ENCODE results near the gene DLGAP5.

The DLGAP5 gene

DNA sequence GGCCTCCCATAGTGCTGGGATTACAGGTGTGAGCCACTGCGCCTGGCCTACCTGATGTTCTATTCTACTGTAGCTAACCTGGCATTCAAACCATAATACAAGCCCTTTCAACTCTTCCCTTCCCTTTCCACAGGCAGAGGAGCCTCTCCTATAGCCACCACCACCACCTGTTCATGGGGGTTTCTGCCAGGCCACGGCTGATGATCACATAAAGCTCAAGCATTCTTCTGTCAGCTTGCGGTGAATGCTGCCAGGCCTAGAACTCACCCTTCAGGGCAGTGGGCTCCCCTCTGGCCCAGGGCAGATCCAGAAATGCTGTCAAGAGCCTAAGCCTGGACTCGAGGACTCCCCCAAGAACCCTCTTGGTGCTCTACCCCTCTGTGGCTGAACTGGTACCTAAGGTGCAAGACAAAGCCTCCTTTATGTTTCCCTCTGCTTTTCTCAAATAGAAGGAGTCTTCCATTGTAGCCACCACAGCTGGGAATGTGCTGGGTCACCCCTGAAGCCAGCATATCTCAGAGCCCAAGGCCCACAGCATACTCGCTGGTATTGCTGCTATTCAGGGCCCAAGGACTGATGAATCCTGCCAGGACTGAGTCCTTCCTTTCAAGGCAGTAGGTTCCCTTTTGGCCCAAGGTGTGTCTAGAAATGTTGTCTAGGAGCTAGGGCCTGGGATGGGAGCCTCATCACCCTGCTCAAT lies 3.4 kb upstream of the DLGAP5 start:
- no peaks in the 10 kb centered on the region for H3K27me3 ChIP-seq
- TF ChIP-seq, protein P1, sequence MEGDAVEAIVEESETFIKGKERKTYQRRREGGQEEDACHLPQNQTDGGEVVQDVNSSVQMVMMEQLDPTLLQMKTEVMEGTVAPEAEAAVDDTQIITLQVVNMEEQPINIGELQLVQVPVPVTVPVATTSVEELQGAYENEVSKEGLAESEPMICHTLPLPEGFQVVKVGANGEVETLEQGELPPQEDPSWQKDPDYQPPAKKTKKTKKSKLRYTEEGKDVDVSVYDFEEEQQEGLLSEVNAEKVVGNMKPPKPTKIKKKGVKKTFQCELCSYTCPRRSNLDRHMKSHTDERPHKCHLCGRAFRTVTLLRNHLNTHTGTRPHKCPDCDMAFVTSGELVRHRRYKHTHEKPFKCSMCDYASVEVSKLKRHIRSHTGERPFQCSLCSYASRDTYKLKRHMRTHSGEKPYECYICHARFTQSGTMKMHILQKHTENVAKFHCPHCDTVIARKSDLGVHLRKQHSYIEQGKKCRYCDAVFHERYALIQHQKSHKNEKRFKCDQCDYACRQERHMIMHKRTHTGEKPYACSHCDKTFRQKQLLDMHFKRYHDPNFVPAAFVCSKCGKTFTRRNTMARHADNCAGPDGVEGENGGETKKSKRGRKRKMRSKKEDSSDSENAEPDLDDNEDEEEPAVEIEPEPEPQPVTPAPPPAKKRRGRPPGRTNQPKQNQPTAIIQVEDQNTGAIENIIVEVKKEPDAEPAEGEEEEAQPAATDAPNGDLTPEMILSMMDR (IDR thresholded peaks at IDR 0.05) = no peak
- no peaks in the 10 kb centered on the region for H3K9me3 ChIP-seq
- H3K27ac ChIP-seq = no peak overlapping the region
- H3K4me3 ChIP-seq (ENCODE audit: low read depth in 1 of 2, low read length in 1 of 2) = no peak overlapping the region
- peaks cover 6 to 19% of the 10 kb centered on the region in 2 experiments for H3K4me1 ChIP-seq (ENCODE audit: control insufficient read depth in 1 of 2, insufficient read depth in 1 of 2, low read depth in 1 of 2, low read length in 1 of 2)
- H3K36me3 ChIP-seq = no peaks in the 10 kb centered on the region

DNA sequence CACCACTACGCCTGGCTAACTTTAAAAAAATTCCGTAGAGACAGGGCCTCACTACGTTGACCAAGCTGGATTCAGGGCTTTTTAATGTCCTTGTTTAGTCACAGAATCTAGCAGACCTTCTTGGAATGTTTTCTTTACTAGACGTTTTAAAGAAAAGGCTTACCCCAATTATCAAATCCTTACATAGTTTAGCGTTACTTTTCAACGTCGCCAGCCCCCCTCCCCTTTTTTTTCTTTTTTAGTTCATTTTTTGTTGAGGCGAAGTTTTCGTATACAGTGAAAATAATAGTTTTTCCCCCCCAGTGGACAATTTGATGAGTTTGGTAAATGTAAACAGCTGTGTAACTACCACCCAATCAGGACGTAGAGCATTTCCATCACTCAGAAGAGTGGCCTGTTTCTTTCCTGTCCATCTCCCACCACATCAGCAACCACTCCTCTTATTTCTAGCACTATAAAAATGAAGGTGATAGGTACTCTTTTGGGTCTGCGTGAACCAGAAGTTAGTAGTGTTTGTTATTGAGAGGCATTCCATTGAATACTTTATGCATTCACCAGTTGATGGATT lies 753 bp upstream of the DLGAP5 start:
- Histone ChIP-seq H3K36me3 (no peaks in the 10 kb centered on the region), H3K9me3 (no peaks in the 10 kb centered on the region), H3K27me3 (no peaks in the 10 kb centered on the region), H3K27ac (no peak overlapping the region), H3K4me1 (ENCODE audit: control insufficient read depth in 1 of 2, insufficient read depth in 1 of 2, low read depth in 1 of 2, low read length in 1 of 2) (peaks cover 6 to 24% of the 10 kb centered on the region in 2 experiments), H3K4me3 (ENCODE audit: low read depth in 1 of 2, low read length in 1 of 2) (peak overlapping the region; percentile 69 to 74)
- TF ChIP-seq, protein P1 (IDR thresholded peaks at IDR 0.05) = no peak

DNA sequence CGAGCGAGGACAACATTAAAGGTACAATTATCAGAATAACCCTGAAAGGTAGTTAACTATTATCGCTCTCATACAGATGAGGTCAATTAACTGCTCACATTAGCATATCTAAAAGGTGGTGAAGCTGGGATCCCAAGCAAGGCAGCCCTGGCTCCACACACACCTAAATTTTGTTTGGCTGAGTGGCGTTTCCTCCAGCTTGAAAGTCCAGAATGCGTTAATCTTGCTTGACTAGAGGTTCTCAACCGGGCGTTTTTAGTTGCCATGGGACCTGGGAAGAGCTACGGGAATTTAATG lies 531 bp downstream of the DLGAP5 start:
- peaks cover 6 to 24% of the 10 kb centered on the region in 2 experiments for H3K4me1 ChIP-seq (ENCODE audit: control insufficient read depth in 1 of 2, insufficient read depth in 1 of 2, low read depth in 1 of 2, low read length in 1 of 2)
- no peak overlapping the region for H3K27ac ChIP-seq
- no peaks in the 10 kb centered on the region for H3K9me3 ChIP-seq
- peak overlapping the region; percentile 69 to 74 for H3K4me3 ChIP-seq (ENCODE audit: low read depth in 1 of 2, low read length in 1 of 2)
- no peaks in the 10 kb centered on the region for H3K27me3 ChIP-seq
- TF ChIP-seq, protein P1 (IDR thresholded peaks at IDR 0.05) = no peak
- H3K36me3 ChIP-seq = no peaks in the 10 kb centered on the region

DNA sequence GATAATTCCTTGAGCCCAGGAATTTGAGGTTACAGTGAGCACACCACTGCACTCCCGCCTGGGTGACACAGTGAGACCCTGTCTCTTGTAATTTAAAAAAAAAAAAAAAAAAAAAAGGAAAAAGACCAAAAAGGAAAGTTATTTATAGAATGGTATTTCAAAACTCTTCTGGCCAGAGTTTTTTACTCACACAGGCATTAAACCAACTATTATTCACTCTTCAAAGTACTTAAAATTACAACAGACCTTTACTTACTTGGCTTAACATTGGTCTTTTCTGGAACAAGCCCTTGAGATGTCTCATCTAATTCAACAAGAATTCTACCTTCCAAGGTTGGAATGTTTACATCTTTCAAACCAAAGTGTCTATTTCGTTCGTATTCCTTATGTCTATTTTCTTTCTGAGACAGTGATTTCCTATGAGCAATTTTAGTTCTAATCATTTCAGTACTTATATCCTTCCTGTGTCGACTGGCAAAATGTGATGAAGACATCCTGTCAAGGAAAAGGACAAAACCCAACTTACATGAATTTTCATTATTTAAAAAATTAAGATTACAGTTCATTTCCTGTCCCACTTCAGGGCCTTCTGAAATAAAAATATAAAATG lies 2.6 kb downstream of the DLGAP5 start:
- Histone ChIP-seq H3K27me3 (no peaks in the 10 kb centered on the region), H3K4me1 (ENCODE audit: control insufficient read depth in 1 of 2, insufficient read depth in 1 of 2, low read depth in 1 of 2, low read length in 1 of 2) (peaks cover 6 to 24% of the 10 kb centered on the region in 2 experiments), H3K36me3 (peaks cover 8% of the 10 kb centered on the region), H3K4me3 (ENCODE audit: low read depth in 1 of 2, low read length in 1 of 2) (no peak overlapping the region), H3K27ac (no peak overlapping the region), H3K9me3 (no peaks in the 10 kb centered on the region)
- TF ChIP-seq, protein P1 (IDR thresholded peaks at IDR 0.05) = no peak

DNA sequence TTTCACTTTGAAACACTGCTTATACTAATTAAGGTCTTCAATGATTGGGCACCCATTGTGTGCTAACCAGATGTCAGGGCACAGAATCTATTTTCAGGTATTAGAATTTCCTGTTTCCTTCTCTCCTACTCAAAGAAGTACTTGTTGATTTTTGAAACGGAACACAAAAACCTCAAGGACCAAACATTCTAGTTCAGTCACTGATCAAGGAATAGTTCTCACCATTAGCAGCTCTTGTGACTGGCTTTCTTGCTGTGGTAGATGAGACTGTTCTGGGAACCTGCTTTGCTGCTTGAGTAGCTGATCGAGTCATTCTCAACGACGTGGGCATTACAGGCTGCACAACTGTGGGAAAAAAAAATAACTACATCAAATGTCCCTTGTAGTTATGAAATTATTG lies 11.0 kb downstream of the DLGAP5 start:
- H3K4me1 ChIP-seq (ENCODE audit: control insufficient read depth in 1 of 2, insufficient read depth in 1 of 2, low read depth in 1 of 2, low read length in 1 of 2) = no peaks in the 10 kb centered on the region
- no peak overlapping the region for H3K27ac ChIP-seq
- H3K4me3 ChIP-seq (ENCODE audit: low read depth in 1 of 2, low read length in 1 of 2) = no peak overlapping the region
- TF ChIP-seq, protein P1 (IDR thresholded peaks at IDR 0.05) = no peak
- no peaks in the 10 kb centered on the region for H3K27me3 ChIP-seq
- H3K9me3 ChIP-seq = no peaks in the 10 kb centered on the region
- peaks cover 64% of the 10 kb centered on the region for H3K36me3 ChIP-seq
